Measurements from ENCODE around the gene HIVEP3.
A peak's percentile ranks its signal among the peaks of the same experiment; 100 is the strongest.
"Not testable (repeated sequence)": the region's sequence is repeated elsewhere in the genome, so short reads cannot be mapped to it uniquely, and the experiment has no call there.

HIVEP3 gene

GRCh38 chr1:41918450-41919043 lies at the start of gene HIVEP3:
TSS of gene HIVEP3 (minus strand) at chr1:41918922.
- Histone ChIP-seq H3K36me3 (ENCODE audit: control insufficient read depth, insufficient read depth, low read length) (no peaks in the 10 kb centered on the region), H3K4me1 (ENCODE audit: control insufficient read depth, insufficient read depth, low read length) (peaks cover 26% of the 10 kb centered on the region), H3K27me3 (ENCODE audit: control insufficient read depth, insufficient read depth, low read length) (peaks cover 50% of the 10 kb centered on the region), H3K9ac (ENCODE audit: low read depth, low read length) (no peak within 1 kb of the TSS), H3K4me3 (ENCODE audit: low read depth, low read length) (peak within 1 kb of the TSS; percentile 63), H3K27ac (ENCODE audit: low read depth, low read length) (peak within 1 kb of the TSS; percentile 23), H3K9me3 (ENCODE audit: control insufficient read depth, insufficient read depth, low read length) (no peaks in the 10 kb centered on the region)

- no peaks in the 10 kb centered on the region for H3K27me3 ChIP-seq (ENCODE audit: control insufficient read depth, insufficient read depth, low read length)
- H3K36me3 ChIP-seq (ENCODE audit: control insufficient read depth, insufficient read depth, low read length) = no peaks in the 10 kb centered on the region
- no peaks in the 10 kb centered on the region for H3K4me1 ChIP-seq (ENCODE audit: control insufficient read depth, insufficient read depth, low read length)
- H3K9me3 ChIP-seq (ENCODE audit: control insufficient read depth, insufficient read depth, low read length) = no peaks in the 10 kb centered on the region
- H3K9ac ChIP-seq (ENCODE audit: low read depth, low read length) = no peak overlapping the region
- no peak overlapping the region for H3K27ac ChIP-seq (ENCODE audit: low read depth, low read length)
- no peak overlapping the region for H3K4me3 ChIP-seq (ENCODE audit: low read depth, low read length)
Observed at GRCh38 chr1:41964400-41964799, 45.7 kb upstream of the HIVEP3 start.

GRCh38 chr1:41963636-41964035 lies 44.9 kb upstream of the HIVEP3 start:
- H3K4me3 ChIP-seq (ENCODE audit: low read depth, low read length) = no peak overlapping the region
- no peaks in the 10 kb centered on the region for H3K27me3 ChIP-seq (ENCODE audit: control insufficient read depth, insufficient read depth, low read length)

GRCh38 chr1:41958015-41958673 lies 39.4 kb upstream of the HIVEP3 start:
- no peaks in the 10 kb centered on the region for H3K36me3 ChIP-seq (ENCODE audit: control insufficient read depth, insufficient read depth, low read length)
- H3K4me3 ChIP-seq (ENCODE audit: low read depth, low read length) = no peak overlapping the region
- no peak overlapping the region for H3K27ac ChIP-seq (ENCODE audit: low read depth, low read length)
- no peaks in the 10 kb centered on the region for H3K27me3 ChIP-seq (ENCODE audit: control insufficient read depth, insufficient read depth, low read length)
- no peak overlapping the region for H3K9ac ChIP-seq (ENCODE audit: low read depth, low read length)
- peaks cover 14% of the 10 kb centered on the region for H3K4me1 ChIP-seq (ENCODE audit: control insufficient read depth, insufficient read depth, low read length)
- H3K9me3 ChIP-seq (ENCODE audit: control insufficient read depth, insufficient read depth, low read length) = no peaks in the 10 kb centered on the region

More at GRCh38 chr1:41963636-41964035, 44.9 kb upstream of the HIVEP3 start:
- no peak overlapping the region for H3K9ac ChIP-seq (ENCODE audit: low read depth, low read length)
- no peak overlapping the region for H3K27ac ChIP-seq (ENCODE audit: low read depth, low read length)
- no peaks in the 10 kb centered on the region for H3K36me3 ChIP-seq (ENCODE audit: control insufficient read depth, insufficient read depth, low read length)
- no peaks in the 10 kb centered on the region for H3K9me3 ChIP-seq (ENCODE audit: control insufficient read depth, insufficient read depth, low read length)
- no peaks in the 10 kb centered on the region for H3K4me1 ChIP-seq (ENCODE audit: control insufficient read depth, insufficient read depth, low read length)

GRCh38 chr1:41957568-41957967 lies 38.8 kb upstream of the HIVEP3 start:
- Histone ChIP-seq H3K36me3 (ENCODE audit: control insufficient read depth, insufficient read depth, low read length) (no peaks in the 10 kb centered on the region), H3K9me3 (ENCODE audit: control insufficient read depth, insufficient read depth, low read length) (no peaks in the 10 kb centered on the region), H3K9ac (ENCODE audit: low read depth, low read length) (no peak overlapping the region), H3K4me1 (ENCODE audit: control insufficient read depth, insufficient read depth, low read length) (peaks cover 14% of the 10 kb centered on the region), H3K4me3 (ENCODE audit: low read depth, low read length) (no peak overlapping the region), H3K27ac (ENCODE audit: low read depth, low read length) (no peak overlapping the region), H3K27me3 (ENCODE audit: control insufficient read depth, insufficient read depth, low read length) (no peaks in the 10 kb centered on the region)

DNA sequence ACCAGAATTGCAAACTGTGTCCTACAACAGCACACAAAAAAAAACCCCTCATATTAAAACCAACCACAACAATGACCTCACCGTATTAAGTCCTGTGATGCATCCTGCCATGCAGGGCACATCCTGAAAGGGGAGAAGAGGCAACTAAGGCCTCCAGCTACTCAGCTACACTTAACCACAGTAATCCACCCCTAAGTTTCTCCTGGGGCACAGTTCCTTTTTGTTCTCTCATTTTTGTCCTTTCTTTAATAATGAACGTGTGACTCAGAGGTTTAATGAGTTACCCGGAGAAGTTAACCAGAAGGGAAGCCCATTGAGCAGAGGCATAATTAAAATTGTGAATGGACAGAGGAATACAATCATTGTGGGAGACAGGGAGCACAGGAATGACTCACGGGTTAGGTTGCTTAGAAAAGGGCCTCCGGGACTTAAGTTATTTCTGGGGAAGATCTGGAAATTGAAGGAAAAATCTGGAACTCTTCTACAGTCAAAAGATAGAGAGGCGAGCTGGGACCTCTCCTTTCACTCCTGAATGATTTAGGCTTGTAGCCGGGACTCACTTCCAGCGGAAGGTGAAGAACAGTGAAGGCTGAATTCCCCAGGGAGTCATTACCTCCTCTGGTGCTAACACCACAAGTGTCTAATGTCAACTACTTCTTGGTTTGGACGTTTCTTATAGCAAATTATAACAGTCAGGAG lies 36.9 kb upstream of the HIVEP3 start:
- H3K27ac ChIP-seq (ENCODE audit: low read depth, low read length) = peak overlapping the region; percentile 53
- H3K9ac ChIP-seq (ENCODE audit: low read depth, low read length) = no peak overlapping the region
- no peaks in the 10 kb centered on the region for H3K27me3 ChIP-seq (ENCODE audit: control insufficient read depth, insufficient read depth, low read length)
- no peaks in the 10 kb centered on the region for H3K9me3 ChIP-seq (ENCODE audit: control insufficient read depth, insufficient read depth, low read length)
- H3K4me1 ChIP-seq (ENCODE audit: control insufficient read depth, insufficient read depth, low read length) = peaks cover 14% of the 10 kb centered on the region
- H3K4me3 ChIP-seq (ENCODE audit: low read depth, low read length) = no peak overlapping the region
- no peaks in the 10 kb centered on the region for H3K36me3 ChIP-seq (ENCODE audit: control insufficient read depth, insufficient read depth, low read length)

DNA sequence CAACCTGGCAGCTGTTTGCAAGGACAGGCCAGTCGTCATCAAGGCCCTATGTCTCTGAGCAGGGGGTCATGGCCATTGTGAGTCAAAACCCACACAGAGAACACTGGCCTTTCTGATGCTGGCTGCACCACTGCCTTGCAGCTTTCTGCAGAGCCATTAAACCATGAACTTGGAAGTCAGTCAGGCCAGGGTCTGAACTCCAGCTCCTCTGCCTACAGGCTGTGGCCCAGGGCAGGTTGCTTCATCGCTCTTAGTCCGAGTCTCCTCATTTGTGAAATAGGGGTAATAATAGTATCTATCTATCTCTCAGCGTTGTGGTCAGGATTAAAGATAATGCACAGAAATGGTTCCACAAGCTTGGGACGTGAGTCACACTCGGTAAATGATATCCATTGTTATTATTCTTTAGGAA lies 35.8 kb upstream of the HIVEP3 start:
- Histone ChIP-seq H3K36me3 (ENCODE audit: control insufficient read depth, insufficient read depth, low read length) (no peaks in the 10 kb centered on the region), H3K9me3 (ENCODE audit: control insufficient read depth, insufficient read depth, low read length) (no peaks in the 10 kb centered on the region), H3K4me1 (ENCODE audit: control insufficient read depth, insufficient read depth, low read length) (peaks cover 14% of the 10 kb centered on the region), H3K27ac (ENCODE audit: low read depth, low read length) (peak overlapping the region; percentile 53), H3K27me3 (ENCODE audit: control insufficient read depth, insufficient read depth, low read length) (no peaks in the 10 kb centered on the region), H3K9ac (ENCODE audit: low read depth, low read length) (peak overlapping the region; percentile 7; the same call in 1 of the 2 replicates), H3K4me3 (ENCODE audit: low read depth, low read length) (peak overlapping the region; percentile 15; the same call in 1 of the 2 replicates)

- H3K9ac ChIP-seq (ENCODE audit: low read depth, low read length) = no peak overlapping the region
- no peaks in the 10 kb centered on the region for H3K27me3 ChIP-seq (ENCODE audit: control insufficient read depth, insufficient read depth, low read length)
- no peak overlapping the region for H3K27ac ChIP-seq (ENCODE audit: low read depth, low read length)
- no peaks in the 10 kb centered on the region for H3K36me3 ChIP-seq (ENCODE audit: control insufficient read depth, insufficient read depth, low read length)
- peaks cover 14% of the 10 kb centered on the region for H3K4me1 ChIP-seq (ENCODE audit: control insufficient read depth, insufficient read depth, low read length)
- H3K9me3 ChIP-seq (ENCODE audit: control insufficient read depth, insufficient read depth, low read length) = no peaks in the 10 kb centered on the region; the same call in 1 of the 2 replicates
- no peak overlapping the region for H3K4me3 ChIP-seq (ENCODE audit: low read depth, low read length)
Observed at GRCh38 chr1:41953291-41953690, 34.6 kb upstream of the HIVEP3 start.

GRCh38 chr1:41952208-41952607 lies 33.5 kb upstream of the HIVEP3 start:
- Histone ChIP-seq H3K4me3 (ENCODE audit: low read depth, low read length) (no peak overlapping the region), H3K36me3 (ENCODE audit: control insufficient read depth, insufficient read depth, low read length) (no peaks in the 10 kb centered on the region), H3K9ac (ENCODE audit: low read depth, low read length) (no peak overlapping the region), H3K27me3 (ENCODE audit: control insufficient read depth, insufficient read depth, low read length) (no peaks in the 10 kb centered on the region), H3K27ac (ENCODE audit: low read depth, low read length) (no peak overlapping the region), H3K9me3 (ENCODE audit: control insufficient read depth, insufficient read depth, low read length) (no peaks in the 10 kb centered on the region; the same call in 1 of the 2 replicates), H3K4me1 (ENCODE audit: control insufficient read depth, insufficient read depth, low read length) (peaks cover 14% of the 10 kb centered on the region)

DNA sequence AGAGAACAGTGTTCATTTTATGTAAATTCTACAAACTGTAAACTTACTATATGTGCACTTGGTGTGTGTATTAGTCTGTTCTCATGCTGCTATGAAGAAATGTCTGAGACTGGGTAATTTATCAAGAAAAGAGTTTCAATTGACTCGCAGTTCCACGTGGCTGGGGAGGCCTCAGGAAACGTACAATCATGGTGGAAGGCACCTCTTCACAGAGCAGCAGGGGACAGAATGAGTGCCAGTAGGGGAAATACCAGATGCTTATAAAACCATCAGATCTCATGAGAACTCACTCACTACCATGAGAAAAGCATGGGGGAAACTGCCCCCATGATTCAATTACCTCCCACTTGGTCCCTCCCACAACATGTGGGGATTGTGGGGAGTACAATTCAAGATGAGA lies 32.8 kb upstream of the HIVEP3 start:
- not testable (repeated sequence) for H3K9ac ChIP-seq (ENCODE audit: low read depth, low read length); H3K27ac ChIP-seq (ENCODE audit: low read depth, low read length); H3K4me3 ChIP-seq (ENCODE audit: low read depth, low read length); H3K27me3 ChIP-seq (ENCODE audit: control insufficient read depth, insufficient read depth, low read length); H3K9me3 ChIP-seq (ENCODE audit: control insufficient read depth, insufficient read depth, low read length); H3K36me3 ChIP-seq (ENCODE audit: control insufficient read depth, insufficient read depth, low read length)
- H3K4me1 ChIP-seq (ENCODE audit: control insufficient read depth, insufficient read depth, low read length) = peaks cover 14% of the 10 kb centered on the region

DNA sequence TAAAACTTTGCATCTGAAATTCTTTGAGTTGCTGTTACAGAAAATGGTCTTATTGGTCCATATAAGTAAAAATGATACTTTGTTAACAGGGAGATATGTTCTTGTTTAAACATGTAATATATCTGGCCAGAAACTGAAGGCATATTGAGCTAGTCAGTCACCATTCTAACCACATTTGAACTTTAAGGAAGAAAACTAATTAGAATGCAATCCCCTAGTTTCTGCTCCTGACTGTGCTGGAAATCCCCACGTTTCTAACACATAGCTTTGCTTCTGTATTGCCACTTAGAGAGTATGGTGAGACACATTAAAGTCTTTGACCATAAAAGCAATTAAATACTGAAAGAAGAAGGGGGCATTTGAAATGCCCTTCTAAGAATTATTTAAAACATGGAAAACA lies 32.1 kb upstream of the HIVEP3 start:
- H3K4me3 ChIP-seq (ENCODE audit: low read depth, low read length) = no peak overlapping the region
- H3K27ac ChIP-seq (ENCODE audit: low read depth, low read length) = no peak overlapping the region
- peaks cover 14% of the 10 kb centered on the region for H3K4me1 ChIP-seq (ENCODE audit: control insufficient read depth, insufficient read depth, low read length)
- H3K9me3 ChIP-seq (ENCODE audit: control insufficient read depth, insufficient read depth, low read length) = no peaks in the 10 kb centered on the region; the same call in 1 of the 2 replicates
- no peaks in the 10 kb centered on the region for H3K27me3 ChIP-seq (ENCODE audit: control insufficient read depth, insufficient read depth, low read length)
- H3K9ac ChIP-seq (ENCODE audit: low read depth, low read length) = no peak overlapping the region
- H3K36me3 ChIP-seq (ENCODE audit: control insufficient read depth, insufficient read depth, low read length) = no peaks in the 10 kb centered on the region
